Pancreas (tissue), 10 donors: ENCODE results near the gene KAT6B. TPM values are rescaled to one million over a fixed set of nuclear protein-coding genes. Genes with fewer than 3 reads are reported as not detected.
A peak's percentile ranks its signal among the peaks of the same experiment; 100 is the strongest.

Experiments used
- ATAC-seq, 4 donors: fragments of 200-7000 bp; cut with Tn5 transposase; one replicate each; pipeline versions ENCODE4 v1.8.0 to v1.9.1; 2020; ENCODE audit warnings: mild to moderate bottlenecking in 4 of 4, moderate library complexity in 4 of 4
- DNase-seq, 6 donors: peaks; one replicate each; pipeline ENCODE4 v3.0.0-alpha.2; 2020
- FAIRE-seq: peaks from 2 replicates; lab custom pipeline; 2012; peaks lifted over from hg19 to GRCh38; lab: Jason Lieb, UNC
- H3K27ac ChIP-seq, 4 donors: fragments of 200-600 bp; sonication (generic); 1 replicate in 3 of 4; 2 replicates in 1 of 4; pipeline versions ENCODE4 v1.5.0 to v1.8.0; 2020
- H3K27me3 ChIP-seq, 4 donors: fragments of 200-600 bp; one replicate each; pipeline ENCODE4 v1.8.0; 2021
- H3K36me3 ChIP-seq, 3 donors: fragments of 200-600 bp; sonication (generic) in 1 of 3; one replicate each; pipeline versions ENCODE4 v1.5.0 to v1.8.0; 2020 to 2021
- H3K4me1 ChIP-seq, 3 donors: fragments of 200-600 bp; one replicate each; pipeline ENCODE4 v1.8.0; 2021
- H3K4me3 ChIP-seq, 4 donors: fragments of 200-600 bp; sonication (generic) in 2 of 4; one replicate each; pipeline versions ENCODE4 v1.5.0 to v1.8.0; 2020 to 2021
- H3K9me3 ChIP-seq, 4 donors: fragments of 200-600 bp; one replicate each; pipeline ENCODE4 v1.8.0; 2021
- WGBS, 2 donors: extraction: QIAGEN DNeasy Blood & Tissue Kit; methylation state at CpG; one replicate each; pipeline ENCODE4 v1.1.7; 2013; 5-methylcytosine and 5-hydroxymethylcytosine counted together
- intact Hi-C, 3 donors: fragments of 100-400 bp; cut with DNase I; formaldehyde crosslinking; loops; one replicate each; pipeline versions ENCODE4 v1.11.1 to v1.14.2; 2022
- polyA plus RNA-seq, 2 donors: library from polyadenylated mRNA; stranded (reverse); fragments of 200-250 nt; gene quantifications; one replicate each; pipeline ENCODE4 v1.2.3, GENCODE V29; 2013
- total RNA-seq, 6 donors: library from RNA; stranded (reverse); fragmentation: NEBNext Ultra II Directional in 4 of 6; extraction: Animal tissue kit (Norgen Biotek cat#: 25700) in 4 of 6; gene quantifications; one replicate each; pipeline versions ENCODE4 v1.2.1 to v1.2.4, GENCODE V29; 2021 to 2023
- TF ChIP-seq, protein P1 (sequence below), 4 donors: fragments of 200-600 bp; sonication (generic) in 3 of 4; IDR thresholded peaks; one replicate each; pipeline versions ENCODE4 v1.5.0 to v1.8.0; 2021; ENCODE audit warnings: antibody characterized with exemption in 4 of 4
- donor health status: healthy with polysubstance abuse.
- donor health status: DM: no; HTN: no; CAD: no; lungs with moderate emphysema.
- donor health status: DM: no; HTN: no; CAD: no.
- donor health status: control.
- donor health status: control.
- donor health status: Bipolar disorder and iron deficiency.
- donor health status: DM: yes; HTN: yes; CAD: no.
- donor health status: DM: no; HTN: no; CAD: no.
- donor health status: DM: no; HTN: no; CAD: no.
- donor health status: DM: yes; HTN: yes; CAD: no.

The KAT6B gene
- total and polyA plus RNA-seq, 8 donors, result 7.6 to 28.6 (median 18.1) TPM

- intact Hi-C loops, result no loop called here
- peak overlapping the region in 2 of 4 donors; percentile 82 to 88 for H3K27ac ChIP-seq
- DNase-seq, result no peak
Observed at GRCh38 chr10:74823791-74824183, 2.6 kb upstream of the KAT6B start.

GRCh38 chr10:74824184-74824899 is 2.1 kb upstream of the KAT6B start:
- intact Hi-C loops, result no loop called here
- H3K9me3 ChIP-seq, result no peaks in the 10 kb centered on the region
- TF ChIP-seq, protein P1, sequence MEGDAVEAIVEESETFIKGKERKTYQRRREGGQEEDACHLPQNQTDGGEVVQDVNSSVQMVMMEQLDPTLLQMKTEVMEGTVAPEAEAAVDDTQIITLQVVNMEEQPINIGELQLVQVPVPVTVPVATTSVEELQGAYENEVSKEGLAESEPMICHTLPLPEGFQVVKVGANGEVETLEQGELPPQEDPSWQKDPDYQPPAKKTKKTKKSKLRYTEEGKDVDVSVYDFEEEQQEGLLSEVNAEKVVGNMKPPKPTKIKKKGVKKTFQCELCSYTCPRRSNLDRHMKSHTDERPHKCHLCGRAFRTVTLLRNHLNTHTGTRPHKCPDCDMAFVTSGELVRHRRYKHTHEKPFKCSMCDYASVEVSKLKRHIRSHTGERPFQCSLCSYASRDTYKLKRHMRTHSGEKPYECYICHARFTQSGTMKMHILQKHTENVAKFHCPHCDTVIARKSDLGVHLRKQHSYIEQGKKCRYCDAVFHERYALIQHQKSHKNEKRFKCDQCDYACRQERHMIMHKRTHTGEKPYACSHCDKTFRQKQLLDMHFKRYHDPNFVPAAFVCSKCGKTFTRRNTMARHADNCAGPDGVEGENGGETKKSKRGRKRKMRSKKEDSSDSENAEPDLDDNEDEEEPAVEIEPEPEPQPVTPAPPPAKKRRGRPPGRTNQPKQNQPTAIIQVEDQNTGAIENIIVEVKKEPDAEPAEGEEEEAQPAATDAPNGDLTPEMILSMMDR (IDR thresholded peaks at IDR 0.05), result no peak
- peak overlapping the region; percentile 1 to 88 (median 58) for H3K27ac ChIP-seq
- H3K27me3 ChIP-seq, result no peaks in the 10 kb centered on the region
- ATAC-seq (no peak), DNase-seq (peak in 5 of 6 donors; percentile 16 to 61 (median 26)), FAIRE-seq (no peak)
- H3K36me3 ChIP-seq, result no peaks in the 10 kb centered on the region
- H3K4me3 ChIP-seq, result peak overlapping the region in 3 of 4 donors; percentile 64 to 82 (median 79)
- 57 to 61% methylated on average over 15 to 18 of the region's 18 CpGs for WGBS, 2 donors
- H3K4me1 ChIP-seq, result peaks cover 25 to 42% (median 25%) of the 10 kb centered on the region in 3 donors

More at GRCh38 chr10:74823791-74824183, 2.6 kb upstream of the KAT6B start:
- FAIRE-seq (no peak), ATAC-seq (no peak)
- 21 to 25% methylated on average over 4 of the region's 4 CpGs for WGBS, 2 donors
- TF ChIP-seq, protein P1 (IDR thresholded peaks at IDR 0.05), result no peak
- H3K4me1 ChIP-seq, result peaks cover 25 to 38% (median 25%) of the 10 kb centered on the region in 3 donors
- no peaks in the 10 kb centered on the region for H3K9me3 ChIP-seq
- H3K27me3 ChIP-seq, result no peaks in the 10 kb centered on the region
- no peaks in the 10 kb centered on the region for H3K36me3 ChIP-seq
- no peak overlapping the region for H3K4me3 ChIP-seq

DNA sequence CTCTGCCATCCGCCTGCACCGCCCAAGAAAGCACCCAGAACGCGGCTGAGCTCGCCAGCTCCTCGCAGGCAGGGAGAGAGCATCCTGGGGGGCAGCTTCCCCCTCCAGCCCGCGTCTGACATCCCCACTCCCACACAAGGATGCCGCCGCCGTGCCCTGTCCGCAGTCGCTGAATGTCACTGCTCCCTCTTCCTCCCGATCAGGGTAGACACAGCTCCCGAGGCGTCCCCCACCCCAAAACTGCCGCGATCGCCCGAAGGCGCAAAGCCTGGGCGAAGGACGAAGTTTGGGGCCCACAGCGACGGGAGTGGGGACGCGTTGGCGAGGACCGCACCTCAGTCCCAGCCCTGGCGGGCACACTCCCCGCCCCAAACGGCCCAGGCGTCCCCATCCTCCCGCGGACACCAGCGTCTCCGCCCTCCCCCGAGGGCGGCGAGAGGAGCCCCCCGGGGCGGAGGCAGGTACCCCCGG is 1.5 kb upstream of the KAT6B start:
- FAIRE-seq (no peak), DNase-seq (peak in 4 of 6 donors; percentile 34 to 82 (median 61)), ATAC-seq (no peak)
- TF ChIP-seq, protein P1 (IDR thresholded peaks at IDR 0.05), result no peak
- Histone ChIP-seq H3K36me3 (no peaks in the 10 kb centered on the region), H3K9me3 (no peaks in the 10 kb centered on the region), H3K4me3 (peak overlapping the region; percentile 64 to 90 (median 80)), H3K27ac (peak overlapping the region; percentile 1 to 88 (median 58)), H3K27me3 (no peaks in the 10 kb centered on the region), H3K4me1 (peaks cover 25 to 42% (median 25%) of the 10 kb centered on the region in 3 donors)
- intact Hi-C loops, result no loop called here
- WGBS, 2 donors, result 1 to 4% methylated on average over 36 to 43 of the region's 43 CpGs

DNA sequence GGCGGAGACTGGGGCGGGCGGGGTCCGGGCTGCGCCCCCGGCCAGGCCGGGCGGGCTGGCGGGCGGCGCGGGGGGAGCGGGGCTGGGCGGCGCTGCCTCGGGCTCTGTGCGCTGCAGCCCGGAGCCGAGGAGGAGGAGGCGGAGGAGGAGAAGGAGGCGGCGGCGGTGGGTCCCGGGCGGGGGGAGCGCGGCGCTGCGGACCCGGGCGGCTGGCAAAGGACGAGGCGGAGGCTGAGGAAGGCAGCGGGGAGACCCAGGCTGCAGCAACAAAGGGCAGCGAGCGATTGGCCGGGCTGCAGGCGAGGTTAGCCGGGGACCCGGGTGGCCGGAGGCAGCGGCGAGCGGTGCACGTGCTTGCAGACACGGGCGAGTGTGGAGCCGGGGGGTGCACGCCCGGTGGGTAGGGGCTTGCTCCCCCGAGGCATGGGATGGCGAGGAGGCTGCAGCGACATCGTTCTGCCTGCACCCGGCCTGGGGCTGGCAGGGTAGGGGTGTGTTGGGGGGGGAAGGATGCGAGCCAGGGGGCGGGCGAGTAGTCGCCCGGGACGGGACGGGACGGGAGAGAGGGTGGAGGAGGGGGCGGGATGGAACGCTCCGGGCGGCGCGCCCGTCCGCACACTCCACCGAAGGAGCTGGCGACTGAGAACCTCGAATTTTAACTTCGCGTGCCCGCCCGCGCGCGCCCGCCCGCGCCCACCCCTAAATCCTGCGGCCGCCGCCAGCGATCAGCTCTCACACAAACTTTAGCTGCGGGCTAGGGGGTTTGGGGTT is 844 bp upstream of the KAT6B start:
- ATAC-seq (peak; percentile 19 to 40 (median 30)), FAIRE-seq (no peak), DNase-seq (peak in 2 of 6 donors; percentile 81 to 91)
- Histone ChIP-seq H3K4me1 (peaks cover 25 to 42% (median 25%) of the 10 kb centered on the region in 3 donors), H3K36me3 (no peaks in the 10 kb centered on the region), H3K27me3 (no peaks in the 10 kb centered on the region), H3K4me3 (peak overlapping the region; percentile 64 to 90 (median 80)), H3K9me3 (no peaks in the 10 kb centered on the region), H3K27ac (peak overlapping the region; percentile 37 to 88 (median 76))
- 0 to 1% methylated on average over 55 to 89 of the region's 89 CpGs for WGBS, 2 donors
- TF ChIP-seq, protein P1 (IDR thresholded peaks at IDR 0.05), result no peak
- intact Hi-C loops, result no loop called here
